ENCODE results near the gene CHST11. TPM values are rescaled to one million over a fixed set of nuclear protein-coding genes. Genes with fewer than 3 reads are reported as not detected.

Gene CHST11
- total RNA-seq, 1 experiment from 2014 or later = 6.7 TPM

DNA sequence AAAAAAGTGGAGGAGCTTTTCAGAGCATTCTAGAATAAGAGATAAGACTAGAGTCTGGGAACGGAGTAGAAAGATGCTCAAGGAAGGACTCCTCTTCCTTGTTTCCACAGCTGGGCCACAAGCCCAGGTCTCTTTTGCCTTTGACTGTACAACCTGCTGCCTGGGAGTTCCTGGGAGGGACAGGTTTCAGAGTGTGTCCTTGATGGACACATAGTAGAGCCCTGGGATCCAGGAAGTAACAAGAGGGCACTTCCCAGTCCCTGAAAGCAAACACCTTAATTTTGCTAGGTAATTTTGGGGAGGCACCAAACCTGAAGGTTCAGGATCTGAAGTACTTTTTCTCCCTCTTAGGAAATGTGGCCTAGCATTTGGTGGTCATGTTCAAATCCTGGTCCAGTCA, 44.4 kb downstream of the CHST11 start:
- Histone ChIP-seq H3K18ac (ENCODE audit: insufficient read length, low read depth, low read length) (no peak overlapping the region), H2BK20ac (ENCODE audit: low read depth, low read length, poor library complexity, severe bottlenecking) (no peak overlapping the region), H3K23ac (ENCODE audit: insufficient read length, low read depth, low read length) (no peak overlapping the region), H4K20me1 (ENCODE audit: control insufficient read depth, insufficient read depth, insufficient read length) (no peaks in the 10 kb centered on the region), H2BK15ac (ENCODE audit: low read depth, low read length) (no peak overlapping the region), H3K9ac (ENCODE audit: extremely low read depth, insufficient read length, low read length) (no peak overlapping the region), H2BK120ac (ENCODE audit: low read depth, low read length, poor library complexity, severe bottlenecking) (no peak overlapping the region), H4K8ac (replicated peaks; ENCODE audit: insufficient read length, low read depth, low read length) (no peak overlapping the region), H2AK5ac (ENCODE audit: insufficient read length, low read length) (no peak overlapping the region), H4K5ac (ENCODE audit: insufficient read length, low read depth, low read length) (no peak overlapping the region), H3K23me2 (ENCODE audit: insufficient read length, low read depth, low read length, poor library complexity, severe bottlenecking) (no peaks in the 10 kb centered on the region), H2AFZ (ENCODE audit: low read length) (no peak overlapping the region), H2BK12ac (ENCODE audit: insufficient read length, low read depth, low read length) (no peak overlapping the region), H3T11ph (ENCODE audit: low read length) (no peak overlapping the region), H2BK5ac (ENCODE audit: insufficient read length, low read length) (no peak overlapping the region), H3K4ac (ENCODE audit: low read depth, low read length) (no peak overlapping the region), H4K91ac (ENCODE audit: insufficient read length, low read depth, low read length) (no peak overlapping the region), H3K9me3 (ENCODE audit: control insufficient read depth, low read depth, low read length) (no peaks in the 10 kb centered on the region), H3K27ac (ENCODE audit: insufficient read length, low read depth, low read length) (no peak overlapping the region), H3K79me2 (ENCODE audit: insufficient read depth, low read length) (no peaks in the 10 kb centered on the region), H3K14ac (ENCODE audit: insufficient read depth, low read length) (no peak overlapping the region), H3K4me2 (ENCODE audit: insufficient read depth, insufficient read length, low read length) (no peak overlapping the region), H3K27me3 (ENCODE audit: insufficient read depth, low read length) (no peaks in the 10 kb centered on the region), H3K56ac (ENCODE audit: insufficient read length, low read depth, low read length) (no peak overlapping the region), H3K79me1 (ENCODE audit: insufficient read depth, low read depth, low read length, poor library complexity, severe bottlenecking) (no peaks in the 10 kb centered on the region), H3K4me1 (ENCODE audit: insufficient read depth, low read length) (0 out of 2 replicates have a peak, but pooled peaks cover 3% of the 10 kb centered on the region)
- Mint-ChIP-seq H3K27me3 (ENCODE audit: low read depth) (no peaks in the 10 kb centered on the region; the same call in 1 of the 2 replicates), H3K9me3 (no peaks in the 10 kb centered on the region), H3K36me3 (ENCODE audit: insufficient read depth in 1 of 3, low read depth in 3 of 3) (no peaks in the 10 kb centered on the region), H3K27ac (no peak overlapping the region), H3K4me3 (no peak overlapping the region), H3K4me1 (peaks cover 32 to 49% of the 10 kb centered on the region in 2 experiments)
- WGBS (ENCODE audit: extremely low coverage, insufficient read length, low lambda C conversion rate) = no CpG with 5 or more reads among the region's 1 CpG
- DNase-seq = no peak
- TF ChIP-seq, protein P1, sequence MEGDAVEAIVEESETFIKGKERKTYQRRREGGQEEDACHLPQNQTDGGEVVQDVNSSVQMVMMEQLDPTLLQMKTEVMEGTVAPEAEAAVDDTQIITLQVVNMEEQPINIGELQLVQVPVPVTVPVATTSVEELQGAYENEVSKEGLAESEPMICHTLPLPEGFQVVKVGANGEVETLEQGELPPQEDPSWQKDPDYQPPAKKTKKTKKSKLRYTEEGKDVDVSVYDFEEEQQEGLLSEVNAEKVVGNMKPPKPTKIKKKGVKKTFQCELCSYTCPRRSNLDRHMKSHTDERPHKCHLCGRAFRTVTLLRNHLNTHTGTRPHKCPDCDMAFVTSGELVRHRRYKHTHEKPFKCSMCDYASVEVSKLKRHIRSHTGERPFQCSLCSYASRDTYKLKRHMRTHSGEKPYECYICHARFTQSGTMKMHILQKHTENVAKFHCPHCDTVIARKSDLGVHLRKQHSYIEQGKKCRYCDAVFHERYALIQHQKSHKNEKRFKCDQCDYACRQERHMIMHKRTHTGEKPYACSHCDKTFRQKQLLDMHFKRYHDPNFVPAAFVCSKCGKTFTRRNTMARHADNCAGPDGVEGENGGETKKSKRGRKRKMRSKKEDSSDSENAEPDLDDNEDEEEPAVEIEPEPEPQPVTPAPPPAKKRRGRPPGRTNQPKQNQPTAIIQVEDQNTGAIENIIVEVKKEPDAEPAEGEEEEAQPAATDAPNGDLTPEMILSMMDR (conservative IDR thresholded peaks at IDR 0.05) = no peak
